ENCODE results near the gene OR4K17.
"Not testable (repeated sequence)": the region's sequence is repeated elsewhere in the genome, so short reads cannot be mapped to it uniquely, and the experiment has no call there.

OR4K17 gene, protein sequence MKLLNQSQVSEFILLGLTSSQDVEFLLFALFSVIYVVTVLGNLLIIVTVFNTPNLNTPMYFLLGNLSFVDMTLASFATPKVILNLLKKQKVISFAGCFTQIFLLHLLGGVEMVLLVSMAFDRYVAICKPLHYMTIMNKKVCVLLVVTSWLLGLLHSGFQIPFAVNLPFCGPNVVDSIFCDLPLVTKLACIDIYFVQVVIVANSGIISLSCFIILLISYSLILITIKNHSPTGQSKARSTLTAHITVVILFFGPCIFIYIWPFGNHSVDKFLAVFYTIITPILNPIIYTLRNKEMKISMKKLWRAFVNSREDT

DNA sequence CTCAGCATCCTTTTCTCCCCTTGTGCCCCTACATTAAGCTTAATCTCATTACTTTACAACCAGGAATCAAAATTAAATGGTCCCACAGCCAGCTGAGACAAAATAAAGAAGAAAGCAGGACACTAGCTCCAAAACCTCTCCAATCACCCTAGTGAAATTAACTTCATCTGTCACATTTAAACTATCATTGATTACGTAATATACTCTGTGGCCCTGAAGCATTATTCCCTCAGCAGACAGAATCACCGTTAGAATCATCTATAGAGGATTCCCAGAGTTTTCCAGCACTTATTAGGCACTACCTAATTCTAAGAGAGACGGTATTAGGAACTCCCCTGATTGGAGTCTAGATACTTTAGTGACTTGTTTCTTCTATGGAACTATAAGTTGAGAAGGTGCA, at the start of gene OR4K17:
OR4K17 (plus strand) TSS at position 302 of the 400 bp plus-strand sequence. CDS start 6,761 bp downstream, outside the sequence.
- DNase-seq (ENCODE audit: low read depth), result no peak
- no peak within 1 kb of the TSS for H3K4me3 ChIP-seq (ENCODE audit: low read depth, low read length)
- TF ChIP-seq, protein P1, sequence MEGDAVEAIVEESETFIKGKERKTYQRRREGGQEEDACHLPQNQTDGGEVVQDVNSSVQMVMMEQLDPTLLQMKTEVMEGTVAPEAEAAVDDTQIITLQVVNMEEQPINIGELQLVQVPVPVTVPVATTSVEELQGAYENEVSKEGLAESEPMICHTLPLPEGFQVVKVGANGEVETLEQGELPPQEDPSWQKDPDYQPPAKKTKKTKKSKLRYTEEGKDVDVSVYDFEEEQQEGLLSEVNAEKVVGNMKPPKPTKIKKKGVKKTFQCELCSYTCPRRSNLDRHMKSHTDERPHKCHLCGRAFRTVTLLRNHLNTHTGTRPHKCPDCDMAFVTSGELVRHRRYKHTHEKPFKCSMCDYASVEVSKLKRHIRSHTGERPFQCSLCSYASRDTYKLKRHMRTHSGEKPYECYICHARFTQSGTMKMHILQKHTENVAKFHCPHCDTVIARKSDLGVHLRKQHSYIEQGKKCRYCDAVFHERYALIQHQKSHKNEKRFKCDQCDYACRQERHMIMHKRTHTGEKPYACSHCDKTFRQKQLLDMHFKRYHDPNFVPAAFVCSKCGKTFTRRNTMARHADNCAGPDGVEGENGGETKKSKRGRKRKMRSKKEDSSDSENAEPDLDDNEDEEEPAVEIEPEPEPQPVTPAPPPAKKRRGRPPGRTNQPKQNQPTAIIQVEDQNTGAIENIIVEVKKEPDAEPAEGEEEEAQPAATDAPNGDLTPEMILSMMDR (IDR thresholded peaks at IDR 0.05; ENCODE audit: control insufficient read depth, extremely low read depth, insufficient read depth), result no peak

DNA sequence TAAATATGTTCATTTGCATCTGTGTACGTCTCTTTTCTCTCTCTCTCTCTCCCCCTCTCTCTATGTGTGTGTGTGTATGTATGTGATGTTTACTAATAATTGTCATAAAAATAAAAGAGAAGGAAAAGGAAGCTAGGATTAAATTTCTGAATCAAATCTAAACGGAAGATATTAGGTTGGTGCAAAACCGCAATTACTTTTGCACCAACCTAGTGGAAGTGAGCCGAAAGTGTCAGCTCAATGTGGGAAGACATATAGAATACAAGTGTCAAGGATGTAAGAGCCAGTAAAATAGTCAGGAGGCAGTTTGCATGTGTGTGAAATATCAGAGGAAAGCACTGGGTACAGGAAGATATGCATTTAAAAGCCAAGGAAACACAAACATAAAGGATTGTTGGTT, 18.5 kb upstream of the OR4K17 start:
- TF ChIP-seq, protein P1 (IDR thresholded peaks at IDR 0.05; ENCODE audit: control insufficient read depth, extremely low read depth, insufficient read depth), result no peak
- no peak overlapping the region for H3K4me3 ChIP-seq (ENCODE audit: low read depth, low read length)
- DNase-seq (ENCODE audit: low read depth), result no peak

DNA sequence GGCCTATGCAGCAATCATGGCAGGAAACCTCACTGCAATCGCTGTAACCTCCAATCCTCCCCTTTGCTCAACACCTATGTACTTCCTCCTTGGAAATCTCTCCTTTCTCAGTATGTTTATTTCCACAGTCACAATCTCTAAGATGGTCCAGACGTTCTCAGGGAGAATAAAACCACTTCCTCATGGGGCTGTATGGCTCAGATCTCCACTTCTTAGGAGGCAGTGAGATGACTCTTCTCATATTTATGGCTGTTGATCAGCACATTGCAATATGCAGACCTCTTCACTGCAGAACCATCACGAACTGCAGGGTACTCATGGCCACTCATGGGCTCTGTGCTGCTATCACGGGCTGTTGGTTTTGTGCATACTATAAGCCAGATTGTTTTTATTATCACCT, 17.1 kb upstream of the OR4K17 start:
- H3K4me3 ChIP-seq (ENCODE audit: low read depth, low read length), result no peak overlapping the region
- DNase-seq (ENCODE audit: low read depth), result no peak
- TF ChIP-seq, protein P1 (IDR thresholded peaks at IDR 0.05; ENCODE audit: control insufficient read depth, extremely low read depth, insufficient read depth), result no peak

DNA sequence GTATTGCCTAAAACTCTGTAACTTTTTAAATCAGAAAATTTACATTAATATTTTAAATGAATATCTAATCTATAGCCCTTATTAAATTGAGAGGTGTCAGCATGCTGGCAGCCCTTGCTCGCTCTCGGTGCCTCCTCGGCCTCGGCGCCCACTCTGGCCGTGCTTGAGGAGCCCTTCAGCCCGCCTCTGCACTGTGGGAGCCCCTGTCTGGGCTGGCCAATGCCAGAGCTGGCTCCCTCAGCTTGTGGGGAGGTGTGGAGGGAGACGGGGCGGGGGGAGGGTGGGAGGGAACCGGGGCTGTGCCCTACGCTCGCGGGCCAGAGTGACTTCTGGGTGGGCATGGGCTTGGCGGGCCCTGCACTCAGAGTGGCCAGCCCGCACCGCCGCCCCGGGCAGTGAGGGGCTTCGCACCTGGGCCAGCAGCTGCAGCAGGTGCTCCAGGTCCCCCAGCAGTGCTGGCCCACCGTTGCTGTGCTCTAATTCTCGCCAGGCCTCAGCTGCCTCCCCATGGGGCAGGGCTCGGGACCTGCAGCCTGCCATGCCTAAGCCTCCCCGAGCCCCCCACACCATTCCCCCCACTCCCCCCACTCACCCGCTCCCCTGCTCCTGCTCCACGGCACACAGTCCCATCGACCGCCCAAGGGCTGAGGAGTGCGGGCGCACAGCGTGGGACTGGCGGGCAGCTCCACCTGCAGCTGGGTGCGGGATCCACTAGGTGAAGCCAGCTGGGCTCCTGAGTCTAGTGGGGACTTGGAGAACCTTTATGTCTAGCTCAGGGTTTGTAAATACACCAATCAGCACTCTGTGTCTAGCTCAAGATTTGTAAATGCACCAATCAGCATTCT, 11.4 kb upstream of the OR4K17 start:
- H3K4me3 ChIP-seq (ENCODE audit: low read depth, low read length); DNase-seq (ENCODE audit: low read depth): not testable (repeated sequence)

DNA sequence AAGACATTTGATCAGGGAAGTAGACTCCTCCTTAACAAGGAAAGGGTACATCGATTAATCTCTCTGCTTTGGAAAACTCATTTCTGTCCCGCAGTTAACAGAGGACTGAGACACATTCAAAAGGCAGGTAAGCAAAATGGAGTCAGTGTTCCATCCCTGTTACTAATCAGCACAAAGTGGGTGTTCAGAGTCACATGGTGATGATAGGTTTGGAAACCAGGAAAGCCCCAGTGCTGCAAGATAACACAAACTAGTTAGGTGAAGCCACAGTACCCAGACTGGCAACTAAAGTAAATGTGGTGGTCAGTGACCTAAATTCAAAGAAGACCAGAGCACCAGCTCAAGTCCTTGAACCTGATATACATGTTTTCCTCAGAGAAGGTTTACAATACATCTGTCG, 1.8 kb downstream of the OR4K17 start:
- no peak for DNase-seq (ENCODE audit: low read depth)
- TF ChIP-seq, protein P1 (IDR thresholded peaks at IDR 0.05; ENCODE audit: control insufficient read depth, extremely low read depth, insufficient read depth), result no peak
- H3K4me3 ChIP-seq (ENCODE audit: low read depth, low read length), result no peak overlapping the region

DNA sequence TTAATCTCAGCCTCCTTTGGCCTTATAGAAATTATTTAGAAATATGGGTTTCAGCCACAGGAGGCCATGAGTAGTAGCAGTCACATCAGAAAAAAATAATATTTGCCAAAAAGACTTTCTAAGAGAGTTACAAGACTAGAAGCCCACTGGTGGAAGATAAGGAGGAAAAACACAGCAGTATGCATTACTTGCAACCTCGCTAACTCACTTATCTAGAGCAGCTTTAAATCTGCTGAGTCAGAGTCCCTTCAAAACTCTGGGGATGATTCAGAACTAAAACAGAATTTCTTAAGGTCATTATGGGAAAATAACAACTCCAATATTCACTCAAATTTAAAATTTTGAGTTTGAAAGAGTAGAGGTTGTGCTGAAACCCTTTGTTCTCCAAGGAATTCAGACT, 6.2 kb downstream of the OR4K17 start:
- DNase-seq (ENCODE audit: low read depth), result no peak
- TF ChIP-seq, protein P1 (IDR thresholded peaks at IDR 0.05; ENCODE audit: control insufficient read depth, extremely low read depth, insufficient read depth), result no peak
- no peak overlapping the region for H3K4me3 ChIP-seq (ENCODE audit: low read depth, low read length)

DNA sequence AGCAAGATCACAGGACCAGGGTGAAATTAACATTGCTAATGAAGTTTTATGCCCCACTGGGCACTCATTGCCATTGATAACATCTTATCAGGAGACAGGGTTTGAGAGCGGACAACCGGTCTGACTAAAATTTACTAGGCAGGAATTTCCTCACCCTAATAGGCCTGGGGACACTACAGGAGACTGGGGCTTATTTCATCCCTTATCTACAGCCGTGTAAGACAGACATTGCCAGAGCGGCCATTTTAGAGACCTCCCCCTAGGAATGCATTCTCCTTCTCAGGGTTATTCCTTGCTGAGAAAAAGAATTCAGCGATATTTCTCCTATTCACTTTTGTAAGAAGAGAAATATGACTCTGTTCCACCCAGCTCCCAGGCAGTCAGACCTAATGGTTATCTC, 8.3 kb downstream of the OR4K17 start:
- no peak for DNase-seq (ENCODE audit: low read depth)
- H3K4me3 ChIP-seq (ENCODE audit: low read depth, low read length), result no peak overlapping the region
- TF ChIP-seq, protein P1 (IDR thresholded peaks at IDR 0.05; ENCODE audit: control insufficient read depth, extremely low read depth, insufficient read depth), result no peak
